Kidney tubule cell (primary cell): ENCODE data around the gene AATF.
A peak's percentile ranks its signal among the peaks of the same experiment; 100 is the strongest.

Experiments
- DNase-seq: peaks from one replicate; pipeline ENCODE4 v3.0.0-alpha.2; 2018; ENCODE audit warnings: low spot score

AATF gene

DNA sequence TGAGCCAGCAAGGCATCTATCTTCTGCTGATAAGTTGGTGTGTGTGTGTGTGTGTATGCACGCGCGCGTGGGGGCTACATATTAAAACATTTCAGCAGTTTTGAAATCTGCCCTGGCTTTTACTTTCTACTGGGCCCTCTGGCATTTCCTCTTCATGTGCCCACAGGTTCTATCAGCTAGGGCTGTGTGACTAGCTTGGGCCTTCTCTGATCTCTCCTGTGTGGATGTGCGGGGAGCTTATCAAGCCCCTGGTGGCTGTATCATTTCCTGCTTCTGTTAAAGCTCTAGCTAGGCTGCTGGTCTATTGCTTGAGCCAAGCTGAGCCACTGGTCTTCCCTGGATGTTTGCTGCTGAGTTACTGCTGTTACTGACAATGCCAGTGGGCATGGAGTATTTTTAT is 132.5 kb downstream of the AATF start:
- DNase-seq: no peak

DNA sequence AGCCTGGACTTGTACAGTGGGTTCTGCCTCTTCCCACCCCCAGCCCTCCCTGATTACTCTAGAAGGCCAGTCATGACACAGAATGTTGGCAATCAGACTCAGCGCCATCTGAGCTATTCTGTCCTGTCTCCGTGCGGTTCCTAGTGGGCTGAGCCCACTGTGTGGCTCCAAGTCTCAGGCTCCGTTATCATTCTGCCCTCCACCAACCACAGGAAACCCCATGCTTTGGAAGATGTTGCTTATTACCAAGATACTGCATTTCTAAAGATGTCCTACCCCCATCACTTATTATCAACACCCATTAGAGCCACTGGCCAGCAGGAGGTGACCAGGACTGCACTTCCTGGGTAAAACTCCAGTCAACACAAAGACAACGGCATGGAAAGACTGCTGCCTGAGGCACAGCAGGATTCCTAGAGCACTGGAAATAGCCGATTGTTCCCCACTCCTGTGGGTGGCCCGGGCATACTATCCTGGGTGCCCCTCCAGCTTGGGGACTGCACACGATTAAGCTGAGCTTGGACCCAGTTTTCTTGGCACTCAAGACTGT is 133.6 kb downstream of the AATF start:
- DNase-seq: no peak

DNA sequence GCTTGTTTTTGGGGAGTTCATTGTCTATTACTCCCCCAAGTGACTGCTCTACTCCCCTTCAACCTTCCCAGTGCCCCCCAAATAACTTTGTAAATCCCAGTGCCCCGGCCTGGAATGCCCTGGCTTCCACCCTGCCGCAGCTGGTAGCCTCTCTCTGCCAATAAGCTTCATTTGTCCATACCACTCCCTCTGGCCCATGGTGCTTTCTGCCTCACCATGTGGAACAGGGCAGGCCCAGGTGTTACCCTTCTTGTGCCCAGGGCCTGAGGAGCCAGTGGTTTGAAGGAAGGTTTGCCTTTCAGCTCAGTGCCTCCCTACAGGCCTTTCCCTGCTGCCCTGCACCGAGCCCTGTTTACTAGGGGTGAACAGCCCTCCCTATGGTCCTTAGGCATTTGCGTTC is 134.2 kb downstream of the AATF start:
- no peak for DNase-seq

DNA sequence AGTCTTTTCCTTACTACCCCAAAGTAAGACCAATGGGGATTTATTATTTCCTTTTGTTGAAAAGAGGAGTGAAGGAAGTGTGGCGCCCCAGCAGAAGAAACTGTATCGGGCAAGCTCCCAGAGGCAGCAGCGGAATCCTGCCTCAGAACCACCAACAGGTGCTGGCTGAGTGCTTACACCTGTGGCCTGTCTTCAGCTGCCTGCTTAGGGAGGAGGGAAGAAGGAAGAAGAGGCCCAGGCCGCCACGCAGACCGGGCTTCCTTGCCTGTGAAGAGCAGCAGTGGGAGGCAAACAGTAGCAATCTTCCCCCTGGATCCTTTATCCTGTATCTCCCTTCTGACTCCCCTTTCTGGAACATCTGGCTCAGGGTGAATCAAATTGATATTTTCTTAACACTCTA is 134.7 kb downstream of the AATF start:
- DNase-seq: no peak

DNA sequence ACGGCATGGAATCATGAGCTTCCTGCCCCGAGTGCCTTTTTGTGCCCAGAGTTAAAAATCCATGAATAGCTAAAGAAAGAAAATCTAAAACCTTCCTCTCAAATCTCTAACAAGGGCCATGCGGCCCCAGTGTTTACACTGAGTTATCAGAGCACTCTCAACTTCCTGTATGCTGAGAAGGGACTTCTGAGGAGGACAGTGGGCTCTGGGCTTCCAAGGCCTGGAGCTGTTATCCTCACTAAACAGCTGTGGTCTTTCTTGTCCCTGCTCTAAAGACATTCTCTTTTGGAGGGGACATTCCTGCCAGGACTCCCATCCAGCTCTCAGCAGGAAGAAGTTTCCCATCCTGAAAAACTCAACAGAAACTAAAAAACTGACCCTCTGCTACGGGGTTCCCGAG is 135.6 kb downstream of the AATF start:
- no peak for DNase-seq

DNA sequence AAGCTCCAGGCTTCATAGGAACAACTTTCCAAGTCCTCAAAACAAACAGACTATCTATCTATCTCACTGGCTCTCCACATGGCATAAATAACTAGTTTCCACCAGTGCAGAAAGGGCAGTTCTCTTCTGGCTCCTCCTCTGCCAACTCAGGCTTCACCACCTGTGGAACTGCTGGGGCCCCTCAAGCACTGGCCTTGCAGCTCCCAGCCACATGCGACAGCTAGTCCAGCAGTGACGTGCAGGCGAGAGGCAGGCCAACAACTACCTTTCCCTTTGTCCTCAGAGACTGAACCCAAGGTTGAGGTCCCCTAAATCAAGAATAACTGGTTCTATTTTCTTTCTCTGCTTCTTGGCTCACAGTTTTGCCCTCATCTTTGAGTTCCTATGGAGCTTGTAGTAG is 137.6 kb downstream of the AATF start:
- no peak for DNase-seq

DNA sequence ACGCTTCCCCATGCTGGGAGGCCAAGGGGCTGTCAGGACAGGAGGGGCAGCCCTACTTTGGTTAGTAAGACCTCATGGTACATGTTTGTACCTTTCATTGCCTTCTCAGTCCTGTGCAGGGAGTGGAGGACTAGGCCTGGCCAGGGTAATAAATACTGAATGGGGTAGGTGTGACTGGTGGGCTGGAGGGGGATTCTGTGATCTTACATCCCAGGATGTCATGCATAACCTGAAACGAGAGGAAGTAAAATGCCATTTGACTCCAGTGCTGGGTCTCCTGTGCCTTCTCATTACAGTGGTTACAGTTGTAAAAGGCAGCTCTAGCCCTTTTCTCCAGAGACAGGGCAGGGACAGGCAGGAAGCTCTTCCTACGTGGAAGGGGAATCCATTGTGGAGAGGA is 138.2 kb downstream of the AATF start:
- no peak for DNase-seq

DNA sequence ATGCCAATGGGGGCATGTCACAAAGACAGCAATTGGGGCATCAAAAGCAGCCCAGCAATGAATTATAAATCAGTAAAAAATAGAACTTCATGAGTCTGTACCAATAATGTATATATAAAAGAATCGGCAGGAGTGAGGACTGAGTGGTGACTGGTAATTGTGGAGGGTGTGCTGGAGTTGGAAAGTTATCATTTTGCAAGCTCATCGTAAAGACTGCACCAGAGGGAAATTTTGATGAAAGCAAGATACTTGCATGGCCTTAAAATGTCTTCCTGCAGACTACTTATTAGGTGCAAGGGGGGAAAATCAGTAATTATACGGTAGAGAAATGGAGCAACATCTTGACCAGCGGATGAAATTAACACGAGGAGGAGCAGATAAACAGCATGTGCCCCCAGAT is 138.9 kb downstream of the AATF start:
- no peak for DNase-seq

DNA sequence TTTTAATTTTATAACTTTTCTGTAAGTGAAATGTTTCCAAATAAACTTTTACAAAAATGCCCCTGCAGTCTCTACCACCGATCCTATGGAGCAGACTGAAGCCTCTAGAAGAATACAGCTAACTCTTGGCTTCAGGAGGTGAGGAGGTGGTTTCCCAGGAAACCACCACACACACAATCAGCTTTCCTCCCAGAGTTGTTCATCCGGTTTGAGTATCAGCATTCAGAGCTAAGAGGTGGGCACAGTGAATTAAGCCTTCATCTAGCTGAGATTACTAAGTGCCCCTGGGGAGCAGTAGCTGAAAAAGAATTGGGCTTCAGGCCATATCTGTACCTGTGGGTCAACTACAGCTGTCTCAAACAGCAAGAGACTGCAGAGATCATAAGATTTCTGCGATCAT is 139.7 kb downstream of the AATF start:
- DNase-seq: peak; percentile 35

DNA sequence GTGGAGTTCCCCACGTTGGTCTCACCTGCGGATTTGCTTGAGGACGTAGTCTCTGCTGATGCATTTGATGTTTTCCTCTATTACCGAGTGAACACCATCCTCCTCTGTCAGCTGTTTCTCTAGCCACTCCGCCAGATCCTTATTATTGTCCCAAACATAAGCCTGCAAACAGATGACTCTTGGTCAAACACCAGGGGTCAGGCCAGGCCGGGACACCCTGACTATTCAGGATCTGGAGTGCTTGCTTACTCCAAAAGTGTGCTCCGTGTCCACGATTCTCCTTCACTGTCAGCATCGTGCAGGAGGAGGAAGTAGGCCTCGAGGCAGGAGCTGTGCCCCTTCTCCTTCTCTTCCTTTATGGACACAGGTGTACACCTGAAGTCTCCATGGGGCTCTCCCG is 140.2 kb downstream of the AATF start:
- no peak for DNase-seq

DNA sequence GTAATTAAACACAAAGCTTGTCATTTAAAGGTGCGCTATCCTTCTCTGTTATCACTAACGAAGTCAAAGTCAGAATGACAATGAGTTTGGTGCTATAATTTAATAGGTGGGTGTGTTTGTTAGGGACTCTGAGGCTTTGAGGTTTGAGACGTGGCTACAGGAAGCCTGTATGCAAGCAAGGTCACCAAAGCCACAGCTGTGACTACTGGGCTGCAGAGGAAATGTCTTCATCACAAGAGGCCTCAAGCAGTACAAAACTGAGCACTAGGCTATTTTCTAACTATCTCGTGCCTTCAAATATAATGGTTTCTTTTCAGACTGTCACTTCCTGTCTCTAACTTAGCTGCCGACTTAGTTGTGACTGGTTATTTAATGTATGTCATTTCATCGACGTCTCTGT is 141.2 kb downstream of the AATF start:
- DNase-seq: no peak

DNA sequence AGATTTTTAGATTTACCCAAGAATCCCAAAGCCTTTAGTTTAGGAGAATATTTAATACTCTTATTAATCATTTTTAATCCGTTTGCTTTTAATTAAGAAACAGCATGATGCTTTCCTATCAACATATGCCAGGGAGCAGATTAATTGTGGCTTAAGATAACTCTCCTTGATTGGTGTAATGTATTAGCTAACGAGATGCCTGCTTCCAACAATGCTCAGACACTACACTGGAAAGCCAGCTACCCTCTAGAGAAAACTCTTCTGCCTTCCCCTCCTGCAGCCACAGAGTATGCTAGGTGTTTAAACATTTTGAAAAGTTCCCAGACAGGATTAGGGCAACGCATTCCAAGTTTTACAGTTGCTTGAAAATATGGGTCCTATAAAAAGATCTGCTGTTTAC is 142.2 kb downstream of the AATF start:
- no peak for DNase-seq

DNA sequence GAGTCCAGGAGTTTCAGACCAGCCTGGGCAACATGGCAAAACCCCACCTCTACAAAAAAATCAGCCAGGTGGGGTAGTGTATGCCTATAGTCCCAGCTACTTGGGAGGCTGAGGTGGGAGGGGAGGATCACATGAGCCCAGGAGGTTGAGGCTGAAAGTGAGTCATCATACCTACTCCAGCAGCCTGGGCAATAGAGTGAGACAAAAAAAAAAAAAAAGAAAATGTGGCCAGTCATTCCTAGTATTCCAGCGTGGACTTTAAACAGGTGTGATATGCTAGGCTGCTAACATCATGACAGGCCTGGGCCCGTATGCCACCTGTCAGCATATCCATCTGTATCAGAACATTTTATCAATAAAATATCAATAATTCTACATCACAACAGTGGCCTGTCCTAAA is 143.3 kb downstream of the AATF start:
- DNase-seq: peak; percentile 83

DNA sequence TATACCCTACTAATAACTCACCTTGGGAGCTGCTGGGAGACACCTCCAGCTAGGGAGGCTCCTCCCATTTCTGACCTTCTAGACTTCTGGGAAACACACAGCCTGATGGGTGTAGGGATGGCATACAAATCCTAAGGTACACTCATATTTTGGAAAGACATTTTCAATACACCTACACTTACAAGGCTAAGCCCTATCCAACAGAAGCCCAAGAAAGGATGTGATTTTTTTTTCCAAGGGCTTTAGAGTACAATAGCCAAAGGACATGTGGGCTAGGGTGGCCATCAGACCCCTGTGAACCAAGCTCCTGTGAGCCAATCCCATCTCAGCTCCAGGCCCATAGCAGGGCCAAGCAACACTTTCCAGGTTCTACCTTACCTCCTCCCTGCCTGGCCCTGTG is 143.9 kb downstream of the AATF start:
- no peak for DNase-seq

DNA sequence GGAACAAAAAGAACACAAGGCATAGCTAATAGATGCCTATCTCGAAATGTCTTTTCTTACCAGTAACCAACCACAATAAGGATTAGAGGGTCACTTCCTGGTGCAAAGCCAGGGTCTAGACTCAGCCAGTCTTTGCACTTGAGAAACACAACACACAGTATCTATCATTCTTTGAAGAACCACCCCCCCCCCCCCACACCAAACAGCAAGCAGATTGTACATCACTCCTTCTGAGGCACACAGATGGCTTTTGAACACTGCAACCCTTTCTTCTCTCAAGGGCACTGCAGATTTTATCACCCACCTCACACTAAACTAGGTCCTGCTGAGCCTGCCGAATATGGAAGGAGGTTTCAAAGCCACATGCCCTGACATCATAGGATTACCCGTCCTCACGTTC is 145.6 kb downstream of the AATF start:
- no peak for DNase-seq

DNA sequence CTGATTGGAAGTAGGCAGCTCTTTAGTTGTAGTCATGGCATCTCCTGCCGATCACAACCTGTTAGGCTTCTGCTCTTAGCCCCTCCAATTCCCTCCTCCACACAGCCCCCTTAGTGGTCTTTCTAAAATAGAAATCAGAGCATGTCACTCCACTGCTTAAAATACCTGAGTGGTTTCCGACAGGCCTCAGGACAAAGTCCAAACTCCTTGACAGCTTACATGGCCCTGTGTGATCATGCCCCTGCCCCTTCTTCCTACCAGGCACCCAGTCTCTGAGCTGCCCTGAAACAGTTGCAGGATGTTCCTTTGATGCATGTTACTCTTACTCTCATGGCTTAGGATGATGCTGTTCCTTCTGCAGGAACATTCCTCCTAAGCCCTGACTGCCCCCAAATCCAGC is 147.3 kb downstream of the AATF start:
- no peak for DNase-seq

DNA sequence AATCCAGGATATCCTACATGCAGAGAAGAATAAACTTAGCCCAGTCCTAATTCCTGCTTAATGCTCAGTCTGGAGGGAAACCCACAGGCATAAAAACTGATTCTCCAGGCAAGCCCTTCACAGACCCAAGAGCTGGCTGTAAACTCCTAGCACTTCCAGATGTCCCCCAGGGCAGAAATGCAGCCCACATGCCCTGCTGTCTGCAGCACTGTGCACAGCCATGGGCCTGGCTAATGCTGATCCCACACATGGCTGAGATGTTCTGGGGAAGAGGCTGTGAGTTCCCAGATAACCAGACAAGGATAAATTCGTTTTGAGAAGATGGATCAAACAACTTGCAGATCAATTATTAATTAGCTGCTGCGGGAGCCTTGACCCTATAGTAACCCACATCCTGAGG is 148.4 kb downstream of the AATF start:
- no peak for DNase-seq

DNA sequence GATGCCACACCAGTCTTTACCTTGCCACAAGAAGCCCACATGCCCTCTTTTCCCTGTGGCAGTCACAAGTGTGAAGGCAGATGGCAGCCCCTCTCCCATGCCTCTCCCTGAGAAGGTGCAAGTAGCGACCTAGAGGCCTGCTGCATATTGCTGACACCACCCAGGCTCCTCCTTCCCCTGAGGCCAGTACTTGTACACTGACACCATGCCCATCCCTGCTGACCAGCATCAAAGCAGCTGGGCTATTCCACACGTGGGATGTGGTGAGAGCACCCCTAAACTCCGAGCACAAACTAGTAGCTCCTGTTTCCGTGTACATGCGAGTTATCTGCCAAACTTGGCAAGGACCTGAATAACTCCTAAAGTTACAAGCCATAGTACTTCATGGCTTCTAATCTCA is 149.4 kb downstream of the AATF start:
- DNase-seq: no peak

DNA sequence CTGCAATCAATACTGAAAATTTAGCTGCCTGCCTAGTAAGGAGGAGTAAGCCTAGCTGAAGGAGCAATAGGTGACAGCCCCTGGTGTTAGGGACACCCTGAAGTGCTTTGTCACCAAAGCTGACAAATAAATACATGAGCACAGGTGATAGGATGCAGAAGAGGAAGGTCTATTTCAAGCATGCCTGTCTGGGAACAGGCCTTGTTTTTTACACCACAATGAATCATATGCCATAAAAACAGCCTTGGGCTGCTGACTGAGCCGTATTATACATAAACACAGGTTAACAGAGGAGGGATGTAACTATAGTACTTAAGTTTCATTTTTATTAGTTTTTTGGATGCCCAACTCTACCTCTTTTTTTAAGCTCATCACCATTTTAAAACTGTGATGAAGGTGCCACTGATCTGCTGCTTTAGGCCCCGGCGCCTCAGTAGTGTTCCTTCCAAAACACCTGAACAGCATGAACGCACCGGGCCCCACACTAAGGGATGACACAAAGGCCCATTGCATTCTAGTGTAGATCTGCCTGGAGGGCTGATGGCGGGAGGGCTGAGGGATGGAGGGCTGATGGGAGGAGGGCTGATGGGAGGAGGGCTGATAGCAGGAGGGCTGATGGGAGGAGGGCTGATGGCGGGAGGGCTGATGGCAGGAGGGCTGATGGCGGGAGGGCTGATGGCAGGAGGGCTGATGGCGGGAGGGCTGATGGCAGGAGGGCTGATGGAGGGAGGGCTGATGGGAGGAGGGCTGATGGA is 150.3 kb downstream of the AATF start:
- peak; percentile 28 for DNase-seq

DNA sequence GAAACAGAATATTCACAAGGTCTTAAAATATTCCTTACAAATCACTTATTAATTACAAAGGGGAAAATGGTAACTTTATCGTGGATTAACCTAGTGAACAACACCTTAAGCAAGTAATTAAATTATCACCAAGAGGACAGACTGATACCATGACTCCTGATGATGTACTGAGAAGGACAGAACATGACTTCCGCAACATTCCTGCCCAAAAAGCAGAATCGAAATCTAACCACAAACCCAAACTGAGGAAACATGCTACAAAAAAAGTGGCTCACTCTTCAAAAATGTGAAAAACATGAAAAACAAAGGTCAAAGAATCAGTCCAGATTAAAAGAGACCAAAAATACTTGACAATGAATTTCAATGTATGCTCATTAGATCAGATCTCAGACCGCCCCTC is 151.5 kb downstream of the AATF start:
- DNase-seq: no peak

DNA sequence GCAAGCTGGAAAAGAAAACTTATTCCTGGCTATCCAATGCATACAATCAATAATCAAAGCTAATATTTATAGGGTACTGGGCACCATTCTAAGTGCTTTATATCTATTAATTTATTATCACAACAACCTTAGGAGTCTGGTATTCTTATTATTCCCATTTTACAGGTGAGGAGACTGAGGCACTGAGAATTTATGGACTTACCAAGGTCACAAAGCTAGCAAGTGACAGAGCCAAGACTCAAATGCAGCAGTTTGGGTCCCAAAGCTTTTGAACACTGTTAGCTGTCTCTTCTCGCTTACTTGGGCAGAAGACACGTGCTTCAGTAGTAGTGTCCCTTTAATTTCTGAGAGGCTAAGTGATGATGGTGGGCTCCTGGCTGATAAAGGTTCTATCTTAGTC is 152.6 kb downstream of the AATF start:
- DNase-seq: no peak

DNA sequence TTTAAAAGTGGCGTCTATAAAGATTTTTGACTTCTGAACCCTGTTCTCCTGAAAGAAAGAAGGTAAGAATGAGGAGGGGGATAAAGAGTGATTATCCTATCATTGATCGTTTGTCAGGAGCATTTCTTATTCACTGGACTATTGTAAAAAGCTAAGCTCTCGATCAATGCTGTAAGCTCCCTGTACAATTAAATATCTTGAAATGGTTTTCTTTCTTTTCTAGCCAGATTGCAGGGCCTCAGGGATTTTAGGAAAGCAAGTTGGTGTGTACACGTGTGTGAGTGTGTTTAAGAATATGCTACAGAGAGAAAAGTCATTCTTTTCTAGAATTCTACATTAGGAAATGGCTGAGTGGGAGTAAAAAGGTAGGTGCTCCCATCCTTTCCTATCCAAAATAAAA is 154.5 kb downstream of the AATF start:
- no peak for DNase-seq

DNA sequence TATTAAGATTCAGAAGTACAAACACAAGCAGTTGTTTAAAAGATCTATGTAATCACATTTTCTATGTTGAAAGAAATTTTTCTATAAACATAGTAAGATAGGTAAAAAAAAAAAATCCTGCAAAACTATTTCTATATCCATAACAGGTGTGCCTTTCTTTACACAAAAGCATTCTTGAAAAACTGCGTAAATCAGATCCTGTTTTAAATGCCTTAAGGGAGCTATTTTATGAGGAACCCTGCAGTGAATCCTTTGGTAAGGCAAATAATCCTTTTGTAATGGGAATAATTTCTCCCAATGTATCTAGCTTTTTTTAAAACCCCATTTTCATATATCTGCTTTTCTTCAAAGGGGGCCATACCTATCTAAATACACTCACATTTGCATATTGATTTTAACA is 157.3 kb downstream of the AATF start:
- no peak for DNase-seq
